DND-41 (cell line): ENCODE measurements around the gene IFT122.

Experiments
- ATAC-seq: fragments of 200-7000 bp; cut with Tn5 transposase; 3 replicates; pipeline ENCODE4 v1.9.1; 2021; ENCODE audit warnings: low read depth; ENCODE audit not compliant: insufficient read depth
- DNase-seq: peaks from one replicate; pipeline ENCODE4 v3.0.0-alpha.2; 2020
- H2AFZ ChIP-seq: 2 replicates; pipeline ENCODE4 v1.6.0; 2012; ENCODE audit warnings: low read depth, low read length
- H3K27ac ChIP-seq: 2 replicates; pipeline ENCODE4 v1.5.1; 2012; ENCODE audit warnings: low read length, inconsistent platforms
- H3K27me3 ChIP-seq: fragments of 200-600 bp; sonication (generic); 2 replicates; pipeline ENCODE4 v1.6.0; 2012; ENCODE audit warnings: low read length, mild to moderate bottlenecking, inconsistent platforms; ENCODE audit not compliant: insufficient read depth, poor library complexity
- H3K36me3 ChIP-seq: 2 replicates; pipeline ENCODE4 v1.5.1; 2012; ENCODE audit warnings: low read length, inconsistent platforms; ENCODE audit not compliant: insufficient read depth
- H3K4me1 ChIP-seq: 2 replicates; pipeline ENCODE4 v1.5.1; 2012; ENCODE audit warnings: mild to moderate bottlenecking, low read length; ENCODE audit not compliant: insufficient read depth
- H3K4me2 ChIP-seq: 2 replicates; pipeline ENCODE4 v1.6.0; 2012; ENCODE audit warnings: mild to moderate bottlenecking, moderate library complexity, low read length, inconsistent platforms; ENCODE audit not compliant: insufficient read depth
- H3K4me3 ChIP-seq, 2 experiments: fragments of 200-600 bp in 1 of 2; shearing (Covaris generic) in 1 of 2; 2 replicates each; pipeline ENCODE4 v1.5.1; 2012 to 2016; ENCODE audit warnings: inconsistent platforms in 2 of 2, low read length in 2 of 2, mild to moderate bottlenecking in 2 of 2, low read depth in 1 of 2, moderate library complexity in 1 of 2
- H3K79me2 ChIP-seq: 2 replicates; pipeline ENCODE4 v1.6.0; 2012; ENCODE audit warnings: low read length, inconsistent platforms; ENCODE audit not compliant: insufficient read depth
- H3K9ac ChIP-seq: 2 replicates; pipeline ENCODE4 v1.6.0; 2012; ENCODE audit warnings: low read depth, mild to moderate bottlenecking, inconsistent platforms, low read length, moderate library complexity
- H3K9me3 ChIP-seq: 2 replicates; pipeline ENCODE4 v1.5.1; 2012; ENCODE audit warnings: low read length, moderate library complexity, mild to moderate bottlenecking, inconsistent platforms; ENCODE audit not compliant: insufficient read depth, severe bottlenecking
- H4K20me1 ChIP-seq: 2 replicates; pipeline ENCODE4 v1.6.0; 2012; ENCODE audit warnings: low read length; ENCODE audit not compliant: insufficient read depth
- CTCF ChIP-seq: IDR thresholded peaks from 2 replicates; pipeline ENCODE4 v1.5.1; 2012; ENCODE audit warnings: borderline replicate concordance, low read length, moderate library complexity, mild to moderate bottlenecking; ENCODE audit not compliant: poor library complexity, severe bottlenecking; ENCODE audit errors: extremely low read depth
- EZH2 ChIP-seq: IDR thresholded peaks from 3 replicates; pipeline ENCODE4 v1.6.1; 2012; ENCODE audit warnings: borderline replicate concordance, low read depth, mild to moderate bottlenecking, moderate library complexity, low read length, inconsistent platforms; ENCODE audit not compliant: severe bottlenecking

The IFT122 gene

GRCh38 chr3:129500334-129500658 is 60.3 kb downstream of the IFT122 start:
- Histone ChIP-seq H3K9ac (no peak overlapping the region), H2AFZ (no peak overlapping the region), H3K27me3 (no peaks in the 10 kb centered on the region), H3K4me1 (no peaks in the 10 kb centered on the region), H3K36me3 (peaks cover 50% of the 10 kb centered on the region), H3K4me2 (no peak overlapping the region), H3K79me2 (no peaks in the 10 kb centered on the region), H3K4me3 (no peak overlapping the region), H3K9me3 (no peaks in the 10 kb centered on the region), H4K20me1 (no peaks in the 10 kb centered on the region), H3K27ac (no peak overlapping the region)
- TF ChIP-seq CTCF (no peak), EZH2 (no peak)
- DNase-seq (no peak), ATAC-seq (no peak)

- Histone ChIP-seq H3K79me2 (no peaks in the 10 kb centered on the region), H3K27me3 (no peaks in the 10 kb centered on the region)
Observed at GRCh38 chr3:129501630-129502029, 61.6 kb downstream of the IFT122 start.

GRCh38 chr3:129502641-129503408 is 62.8 kb downstream of the IFT122 start:
- Histone ChIP-seq H3K79me2 (no peaks in the 10 kb centered on the region), H3K9ac (no peak overlapping the region), H4K20me1 (no peaks in the 10 kb centered on the region), H3K27me3 (no peaks in the 10 kb centered on the region), H3K4me2 (no peak overlapping the region), H3K36me3 (peaks cover 65% of the 10 kb centered on the region), H3K4me1 (no peaks in the 10 kb centered on the region), H3K9me3 (no peaks in the 10 kb centered on the region), H2AFZ (no peak overlapping the region), H3K4me3 (no peak overlapping the region), H3K27ac (no peak overlapping the region)
- no peak for DNase-seq
- ATAC-seq: no peak
- TF ChIP-seq CTCF (no peak), EZH2 (no peak)

More at GRCh38 chr3:129501630-129502029, 61.6 kb downstream of the IFT122 start:
- no peak overlapping the region for H3K4me3 ChIP-seq
- no peaks in the 10 kb centered on the region for H4K20me1 ChIP-seq
- TF ChIP-seq EZH2 (no peak), CTCF (no peak)
- H3K36me3 ChIP-seq: peaks cover 56% of the 10 kb centered on the region
- H2AFZ ChIP-seq: no peak overlapping the region
- no peaks in the 10 kb centered on the region for H3K4me1 ChIP-seq
- no peak overlapping the region for H3K27ac ChIP-seq
- H3K9me3 ChIP-seq: no peaks in the 10 kb centered on the region
- DNase-seq (no peak), ATAC-seq (no peak)
- H3K4me2 ChIP-seq: no peak overlapping the region
- H3K9ac ChIP-seq: no peak overlapping the region
